Measurements from ENCODE around the gene MT1A.

Gene MT1A

DNA sequence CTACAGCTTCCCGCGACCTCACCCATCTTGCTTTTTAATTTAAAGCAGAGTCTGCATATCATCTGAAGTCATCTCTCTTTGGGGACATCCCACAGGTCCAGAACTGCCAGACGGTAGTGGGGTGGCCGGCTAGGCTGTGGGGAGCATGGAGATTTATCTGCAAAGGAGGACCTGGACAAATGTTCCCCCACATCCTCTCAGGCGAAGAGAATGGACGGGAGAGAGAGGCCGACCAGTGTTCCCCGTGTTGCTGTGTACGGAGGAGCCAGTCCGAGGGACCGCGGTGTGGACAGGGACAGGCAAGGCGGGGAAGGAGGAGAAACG, 6.7 kb upstream of the MT1A start:
- DNase-seq (ENCODE audit: low read depth): no peak

GRCh38 chr16:56632156-56632847, 6.2 kb upstream of the MT1A start, which contains the start of gene MT1M:
MT1M (plus strand) TSS chr16:56632659; CDS start chr16:56632732, 73 bp downstream.
- DNase-seq (ENCODE audit: low read depth): no peak

- DNase-seq (ENCODE audit: low read depth): no peak
These were observed 5.6 kb upstream of the MT1A start for GRCh38 chr16:56632848-56633365.

GRCh38 chr16:56633535-56633934, 4.9 kb upstream of the MT1A start:
- DNase-seq (ENCODE audit: low read depth): no peak

DNA sequence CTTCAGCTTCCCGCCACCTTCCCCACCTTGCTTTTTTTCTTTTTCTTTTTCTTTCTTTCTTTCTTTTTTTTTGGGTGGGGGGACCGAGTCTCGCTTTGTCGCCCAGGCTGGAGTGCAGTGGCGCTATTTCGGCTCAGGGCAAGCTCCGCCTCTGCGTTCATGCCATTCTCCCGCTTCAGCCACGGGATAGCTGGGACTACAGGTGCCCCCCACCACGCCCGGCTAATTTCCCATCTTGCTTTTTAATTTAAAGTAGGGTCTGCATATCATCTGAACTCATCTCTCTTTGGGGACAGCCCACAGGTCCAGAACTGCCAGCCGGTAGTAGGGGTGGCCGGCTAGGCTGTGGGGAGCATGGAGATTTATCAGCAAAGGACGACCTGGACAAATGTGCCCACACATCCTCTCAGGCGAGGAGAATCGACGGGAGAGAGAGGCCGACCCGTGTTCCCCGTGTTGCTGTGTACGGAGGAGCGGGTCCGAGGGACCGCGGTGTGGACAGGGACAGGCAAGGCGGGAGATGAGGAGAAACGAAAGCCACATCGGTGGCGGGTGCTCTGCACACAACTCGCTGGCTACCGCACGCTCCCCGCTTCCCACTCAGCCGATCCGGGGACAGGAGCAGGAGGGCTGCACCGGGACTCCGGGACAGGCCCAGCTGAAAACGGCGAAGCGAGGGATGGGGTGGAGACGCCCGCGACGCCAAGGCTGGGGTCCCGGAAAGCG, 3.6 kb upstream of the MT1A start:
- no peak for DNase-seq (ENCODE audit: low read depth)

GRCh38 chr16:56635441-56635967, 3.0 kb upstream of the MT1A start:
- DNase-seq (ENCODE audit: low read depth): no peak

DNA sequence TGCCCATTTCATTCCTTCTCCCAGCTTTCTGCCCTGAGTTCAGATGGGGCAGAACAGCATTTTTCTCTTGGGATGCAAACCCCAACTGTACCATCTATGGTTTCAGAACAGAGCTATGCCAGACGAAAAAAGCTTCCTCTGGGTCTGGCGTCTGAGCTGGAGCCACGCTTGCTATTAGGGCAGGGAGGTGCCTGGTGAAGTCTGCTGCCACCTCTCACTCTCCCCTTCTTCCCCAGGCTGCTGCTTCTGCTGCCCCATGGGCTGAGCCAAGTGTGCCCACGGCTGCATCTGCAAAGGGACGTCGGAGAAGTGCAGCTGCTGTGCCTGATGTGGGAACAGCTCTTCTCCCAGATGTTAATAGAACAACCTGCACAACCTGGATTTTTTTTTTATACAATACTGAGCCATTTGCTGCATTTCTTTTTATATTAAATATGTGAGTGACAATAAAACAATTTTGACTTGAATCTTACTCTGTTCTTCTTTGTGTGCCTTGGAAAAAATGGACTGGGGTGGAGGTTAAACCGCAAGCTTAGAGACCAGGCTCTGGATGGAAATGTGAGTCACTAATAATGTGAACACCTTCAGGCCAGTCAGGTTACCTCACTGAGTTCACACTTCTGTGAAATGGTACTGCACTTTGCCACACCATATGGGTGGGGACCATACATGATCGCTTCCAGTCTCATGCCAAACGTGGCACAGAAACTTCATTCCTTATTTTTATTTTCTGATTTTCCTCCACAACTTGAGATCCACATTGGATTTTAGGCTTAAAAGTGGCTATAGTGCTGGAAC, 1.7 kb upstream of the MT1A start:
- no peak for DNase-seq (ENCODE audit: low read depth)

- no peak for DNase-seq (ENCODE audit: low read depth)
These were observed 579 bp downstream of the MT1A start for GRCh38 chr16:56639045-56639444.

DNA sequence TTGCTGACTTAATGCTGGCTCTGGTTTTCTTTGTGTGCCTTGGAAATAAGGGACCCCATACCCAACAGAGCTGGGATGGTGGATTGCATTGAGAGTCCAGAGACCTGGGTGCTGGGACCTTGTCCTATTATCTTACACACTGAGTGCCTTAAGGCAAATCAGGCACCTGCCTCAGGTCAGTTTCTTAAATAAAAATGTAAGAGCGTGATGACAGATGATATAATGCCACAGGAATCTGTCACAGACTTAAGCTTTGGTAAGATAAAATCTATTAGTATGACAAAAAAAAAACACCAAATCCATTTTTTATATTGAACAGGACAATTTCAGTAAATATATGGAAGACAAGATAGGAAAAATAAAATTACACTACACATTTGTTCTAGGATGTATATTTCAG, 1.6 kb downstream of the MT1A start:
- DNase-seq (ENCODE audit: low read depth): no peak

DNA sequence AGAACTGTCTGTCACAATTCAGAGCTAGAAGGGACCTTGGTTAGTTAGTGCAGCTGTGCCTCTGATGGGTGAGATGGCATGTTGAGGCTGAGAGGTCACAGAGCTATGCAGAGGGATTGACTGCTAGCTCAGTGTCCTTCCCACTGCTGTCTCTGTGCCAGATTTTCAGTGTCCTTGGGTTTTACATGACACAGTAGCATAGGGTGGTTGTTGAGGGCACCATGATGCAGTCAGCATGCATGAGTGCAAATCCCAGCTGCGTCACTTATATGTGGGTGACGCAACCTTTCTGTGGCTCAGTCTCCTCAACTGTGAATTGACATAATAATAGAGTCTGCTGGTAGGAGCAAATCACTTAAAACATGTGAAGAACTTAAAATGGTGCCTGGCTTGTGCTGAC, 2.7 kb downstream of the MT1A start:
- DNase-seq (ENCODE audit: low read depth): no peak

DNA sequence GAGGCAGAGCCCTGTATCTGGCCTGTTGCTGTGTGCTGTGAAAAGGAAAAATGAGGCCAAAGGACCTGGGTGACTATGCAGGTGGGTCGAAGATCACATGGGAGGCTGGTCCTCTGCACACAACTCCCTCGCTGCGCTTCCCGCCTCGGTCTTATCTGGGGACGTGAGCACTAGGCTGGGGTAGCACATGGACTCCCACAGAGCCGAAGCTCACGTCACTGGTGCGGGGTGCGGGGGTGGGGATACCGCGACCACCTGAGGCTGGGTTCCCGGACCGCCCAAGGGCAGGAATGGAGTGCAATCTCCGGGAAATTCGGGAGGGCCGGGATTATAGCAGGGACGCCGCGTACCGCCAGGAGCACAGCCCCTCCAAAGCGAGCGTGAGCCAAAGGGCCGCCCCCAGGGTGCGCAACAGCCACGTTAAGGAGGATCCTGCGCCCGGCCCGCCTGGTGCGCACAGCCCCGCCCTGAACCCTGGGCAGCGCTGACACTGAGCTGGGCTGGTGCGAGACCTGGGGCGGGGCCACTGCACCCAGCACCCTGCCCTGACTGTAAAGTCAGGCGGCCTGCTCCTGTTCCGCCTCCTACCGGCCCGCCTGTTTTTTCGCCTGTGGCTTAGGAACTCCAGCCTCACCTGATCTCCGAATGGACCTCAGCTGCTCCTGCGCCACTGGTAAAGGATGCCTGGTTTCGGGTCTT, 4.8 kb downstream of the MT1A start:
- DNase-seq (ENCODE audit: low read depth): peak; percentile 57

DNA sequence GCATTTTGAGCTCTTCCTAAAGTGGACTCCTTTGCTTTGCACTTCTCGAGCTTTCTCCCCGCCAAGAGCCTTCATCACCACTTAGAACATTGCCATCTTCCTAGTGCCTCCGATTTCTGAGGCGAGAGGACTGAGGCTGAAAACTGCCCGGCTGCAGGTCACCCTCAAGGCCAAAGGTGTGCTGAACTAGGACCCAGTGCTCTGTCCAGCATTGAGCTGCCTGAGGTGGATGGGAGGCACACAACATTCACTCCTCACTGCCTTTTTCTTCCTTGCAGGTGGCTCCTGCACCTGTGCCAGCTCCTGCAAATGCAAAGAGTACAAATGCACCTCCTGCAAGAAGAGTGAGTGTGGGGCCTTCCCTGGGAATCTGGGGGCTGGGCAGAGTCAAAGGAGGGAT, 5.4 kb downstream of the MT1A start:
- no peak for DNase-seq (ENCODE audit: low read depth)

GRCh38 chr16:56645311-56645710, 6.8 kb downstream of the MT1A start:
- no peak for DNase-seq (ENCODE audit: low read depth)

GRCh38 chr16:56645838-56646237, 7.4 kb downstream of the MT1A start:
- DNase-seq (ENCODE audit: low read depth): no peak

- no peak for DNase-seq (ENCODE audit: low read depth)
These were observed 9.4 kb downstream of the MT1A start for GRCh38 chr16:56647641-56648431.

- no peak for DNase-seq (ENCODE audit: low read depth)
These were observed 10.8 kb downstream of the MT1A start for GRCh38 chr16:56649271-56649670.

GRCh38 chr16:56649820-56650219, 11.4 kb downstream of the MT1A start:
- DNase-seq (ENCODE audit: low read depth): no peak

- DNase-seq (ENCODE audit: low read depth): no peak
These were observed 13.1 kb downstream of the MT1A start, which contains the start of gene MT1B for GRCh38 chr16:56651586-56651985. MT1B (plus strand) TSS chr16:56651886; CDS start chr16:56651954, 68 bp downstream.

- DNase-seq (ENCODE audit: low read depth): no peak
These were observed 14.1 kb downstream of the MT1A start for GRCh38 chr16:56652600-56652999.

DNA sequence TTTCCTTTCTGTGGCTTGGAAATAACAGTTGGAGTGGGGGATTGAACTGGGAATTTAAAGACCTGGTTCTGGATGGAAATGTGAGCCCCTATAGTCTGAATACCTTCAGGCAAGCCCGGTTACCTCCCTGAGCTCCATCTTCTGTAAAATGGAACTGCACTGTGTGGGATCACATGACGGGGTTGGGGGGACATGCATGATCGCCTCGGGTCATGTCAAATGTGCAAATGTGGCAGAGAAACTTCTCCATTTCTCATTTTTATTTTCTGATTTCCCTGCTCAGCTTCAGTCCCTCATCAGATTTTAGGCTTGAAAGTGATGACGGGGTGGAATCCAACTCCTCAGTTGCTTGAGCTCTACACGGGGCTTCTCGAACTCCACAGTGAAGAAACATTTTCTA, 14.8 kb downstream of the MT1A start:
- DNase-seq (ENCODE audit: low read depth): no peak

Data from activated gamma-delta T cell treated with anti-CD3 and anti-CD28 coated beads, Interleukin-2, amount 50 U/mL, for 16 hours (primary cell).